HEK293 (cell line): ENCODE data around the gene HPSE.

Source experiments
- AEBP2 ChIP-seq: fragments of 450-650 bp; formaldehyde crosslinking; IDR thresholded peaks from 2 replicates; pipeline ENCODE4 v1.5.1; 2016; ENCODE audit warnings: missing biosample characterization, missing genetic modification characterization, borderline replicate concordance
- BCL11A ChIP-seq: fragments of 450-650 bp; formaldehyde crosslinking; IDR thresholded peaks from 2 replicates; pipeline ENCODE4 v1.5.1; 2016; ENCODE audit warnings: low read depth, missing biosample characterization, missing genetic modification characterization
- GFI1B ChIP-seq: fragments of 450-650 bp; formaldehyde crosslinking; IDR thresholded peaks from 2 replicates; pipeline ENCODE4 v1.5.1; 2016; ENCODE audit warnings: missing biosample characterization, missing genetic modification characterization
- MEIS1 ChIP-seq: sonication (generic); formaldehyde crosslinking; IDR thresholded peaks from 2 replicates; pipeline ENCODE4 v1.8.1; 2022; ENCODE audit warnings: missing genetic modification reagents, mild to moderate bottlenecking, borderline replicate concordance
- MZF1 ChIP-seq: fragments of 450-650 bp; formaldehyde crosslinking; IDR thresholded peaks from 2 replicates; pipeline ENCODE4 v1.5.1; 2017; ENCODE audit warnings: missing biosample characterization, missing genetic modification characterization, borderline replicate concordance
- REPIN1 ChIP-seq: fragments of 450-650 bp; formaldehyde crosslinking; IDR thresholded peaks from 2 replicates; pipeline ENCODE4 v1.5.1; 2017; ENCODE audit warnings: missing biosample characterization, missing genetic modification characterization, low read depth
- YY1 ChIP-seq: fragments of 450-650 bp; formaldehyde crosslinking; IDR thresholded peaks from 2 replicates; pipeline ENCODE4 v1.5.1; 2018; ENCODE audit warnings: missing biosample characterization, missing genetic modification characterization
- ZIC2 ChIP-seq: fragments of 450-650 bp; formaldehyde crosslinking; IDR thresholded peaks from 2 replicates; pipeline ENCODE4 v1.5.1; 2016; ENCODE audit warnings: missing biosample characterization, missing genetic modification characterization
- ZNF157 ChIP-seq: fragments of 450-650 bp; formaldehyde crosslinking; IDR thresholded peaks from 2 replicates; pipeline ENCODE4 v1.5.1; 2016; ENCODE audit warnings: missing biosample characterization, missing genetic modification characterization
- ZNF175 ChIP-seq: fragments of 450-650 bp; formaldehyde crosslinking; IDR thresholded peaks from 2 replicates; pipeline ENCODE4 v1.5.1; 2016; ENCODE audit warnings: missing biosample characterization, missing genetic modification characterization
- ZNF2 ChIP-seq: fragments of 450-650 bp; formaldehyde crosslinking; IDR thresholded peaks from 2 replicates; pipeline ENCODE4 v1.5.1; 2016; ENCODE audit warnings: missing biosample characterization, missing genetic modification characterization
- ZNF211 ChIP-seq: fragments of 450-650 bp; formaldehyde crosslinking; IDR thresholded peaks from 2 replicates; pipeline ENCODE4 v1.5.1; 2016; ENCODE audit warnings: low read depth, missing biosample characterization, missing genetic modification characterization
- ZNF239 ChIP-seq: fragments of 450-650 bp; formaldehyde crosslinking; IDR thresholded peaks from 2 replicates; pipeline ENCODE4 v1.5.1; 2016; ENCODE audit warnings: missing biosample characterization, missing genetic modification characterization
- ZNF248 ChIP-seq: fragments of 450-650 bp; formaldehyde crosslinking; IDR thresholded peaks from 2 replicates; pipeline ENCODE4 v1.5.1; 2017; ENCODE audit warnings: missing biosample characterization, missing genetic modification characterization
- ZNF292 ChIP-seq: fragments of 450-650 bp; formaldehyde crosslinking; IDR thresholded peaks from 2 replicates; pipeline ENCODE4 v1.5.1; 2016; ENCODE audit warnings: low read depth, missing biosample characterization, missing genetic modification characterization, borderline replicate concordance
- ZNF341 ChIP-seq: fragments of 450-650 bp; formaldehyde crosslinking; IDR thresholded peaks from 2 replicates; pipeline ENCODE4; 2016; ENCODE audit warnings: low read depth, missing biosample characterization, missing genetic modification characterization
- ZNF362 ChIP-seq: fragments of 450-650 bp; formaldehyde crosslinking; IDR thresholded peaks from 2 replicates; pipeline ENCODE4 v1.5.1; 2016; ENCODE audit warnings: missing biosample characterization, missing genetic modification characterization
- ZNF394 ChIP-seq: fragments of 450-650 bp; formaldehyde crosslinking; IDR thresholded peaks from 2 replicates; pipeline ENCODE4 v1.5.1; 2016; ENCODE audit warnings: missing biosample characterization, missing genetic modification characterization, mild to moderate bottlenecking, moderate library complexity, borderline replicate concordance
- ZNF473 ChIP-seq: fragments of 450-650 bp; formaldehyde crosslinking; IDR thresholded peaks from 2 replicates; pipeline ENCODE4 v1.5.1; 2017; ENCODE audit warnings: missing biosample characterization, missing genetic modification characterization
- ZNF501 ChIP-seq: fragments of 450-650 bp; formaldehyde crosslinking; IDR thresholded peaks from 2 replicates; pipeline ENCODE4 v1.5.1; 2016; ENCODE audit warnings: missing biosample characterization, missing genetic modification characterization
- ZNF529 ChIP-seq: fragments of 450-650 bp; formaldehyde crosslinking; IDR thresholded peaks from 2 replicates; pipeline ENCODE4 v1.5.1; 2017; ENCODE audit warnings: missing genetic modification characterization, missing biosample characterization; ENCODE audit not compliant: insufficient replicate concordance
- ZNF549 ChIP-seq: fragments of 450-650 bp; IDR thresholded peaks from 2 replicates; pipeline ENCODE4 v1.5.1; 2018; ENCODE audit warnings: missing biosample characterization, missing genetic modification characterization, mild to moderate bottlenecking, inconsistent platforms, moderate library complexity
- ZNF561 ChIP-seq: fragments of 450-650 bp; IDR thresholded peaks from 2 replicates; pipeline ENCODE4 v1.5.1; 2018; ENCODE audit warnings: missing biosample characterization, missing genetic modification characterization, borderline replicate concordance
- ZNF571 ChIP-seq: fragments of 450-650 bp; formaldehyde crosslinking; IDR thresholded peaks from 2 replicates; pipeline ENCODE4 v1.5.0; 2017; ENCODE audit warnings: missing biosample characterization, missing genetic modification characterization
- ZNF621 ChIP-seq: fragments of 450-650 bp; formaldehyde crosslinking; IDR thresholded peaks from 2 replicates; pipeline ENCODE4 v1.5.1; 2017; ENCODE audit warnings: missing biosample characterization, missing genetic modification characterization
- ZNF623 ChIP-seq: fragments of 450-650 bp; formaldehyde crosslinking; IDR thresholded peaks from 2 replicates; pipeline ENCODE4 v1.5.1; 2016; ENCODE audit warnings: missing biosample characterization, missing genetic modification characterization
- ZNF664 ChIP-seq: fragments of 450-650 bp; formaldehyde crosslinking; IDR thresholded peaks from 2 replicates; pipeline ENCODE4 v1.5.1; 2016; ENCODE audit warnings: missing biosample characterization, missing genetic modification characterization
- ZNF670 ChIP-seq: fragments of 450-650 bp; formaldehyde crosslinking; IDR thresholded peaks from 2 replicates; pipeline ENCODE4 v1.5.1; 2016; ENCODE audit warnings: missing biosample characterization, missing genetic modification characterization, low read depth
- ZNF677 ChIP-seq: fragments of 450-650 bp; IDR thresholded peaks from 2 replicates; pipeline ENCODE4 v1.5.0; 2018; ENCODE audit warnings: missing biosample characterization, mild to moderate bottlenecking, missing genetic modification characterization, moderate library complexity
- ZNF747 ChIP-seq: fragments of 450-650 bp; formaldehyde crosslinking; IDR thresholded peaks from 2 replicates; pipeline ENCODE4 v1.5.1; 2016; ENCODE audit warnings: missing biosample characterization, missing genetic modification characterization
- ZNF76 ChIP-seq: fragments of 450-650 bp; formaldehyde crosslinking; IDR thresholded peaks from 2 replicates; pipeline ENCODE4; 2016; ENCODE audit warnings: low read depth, missing biosample characterization, missing genetic modification characterization, borderline replicate concordance
- ZNF776 ChIP-seq: fragments of 450-650 bp; formaldehyde crosslinking; IDR thresholded peaks from 2 replicates; pipeline ENCODE4 v1.5.0; 2017; ENCODE audit warnings: missing biosample characterization, missing genetic modification characterization, borderline replicate concordance
- ZNF792 ChIP-seq: fragments of 450-650 bp; formaldehyde crosslinking; IDR thresholded peaks from 2 replicates; pipeline ENCODE4 v1.5.1; 2016; ENCODE audit warnings: missing biosample characterization, missing genetic modification characterization
- ZXDB ChIP-seq: fragments of 450-650 bp; formaldehyde crosslinking; IDR thresholded peaks from 2 replicates; pipeline ENCODE4 v1.5.1; 2016; ENCODE audit warnings: missing biosample characterization, missing genetic modification characterization
- TF ChIP-seq, protein P1 (sequence below): fragments of 450-650 bp; formaldehyde crosslinking; IDR thresholded peaks from 2 replicates; pipeline ENCODE4 v1.5.1; 2016; ENCODE audit warnings: missing biosample characterization, missing genetic modification characterization
- TF ChIP-seq, protein P2 (sequence below): fragments of 450-650 bp; formaldehyde crosslinking; IDR thresholded peaks from 2 replicates; pipeline ENCODE4 v1.5.1; 2016; ENCODE audit warnings: missing biosample characterization, missing genetic modification characterization

HPSE gene

GRCh38 chr4:83255584-83255983, 79.1 kb downstream of the HPSE start (continued):
- TF ChIP-seq ZIC2 (no peak), ZNF529 (tag by site-specific recombination) (no peak), AEBP2 (tag by site-specific recombination) (no peak), ZNF175 (tag by site-specific recombination) (no peak), ZNF571 (tag by site-specific recombination) (no peak), REPIN1 (no peak), ZNF248 (tag by site-specific recombination) (no peak), ZNF621 (tag by site-specific recombination) (no peak), ZNF362 (no peak), ZNF2 (tag by site-specific recombination) (no peak), ZNF341 (tag by site-specific recombination) (no peak), ZNF792 (tag by site-specific recombination) (no peak), ZNF747 (tag by site-specific recombination) (no peak), GFI1B (tag by site-specific recombination) (no peak), ZNF473 (tag by site-specific recombination) (no peak), ZNF76 (tag by site-specific recombination) (no peak), ZXDB (tag by site-specific recombination) (peak; percentile 48; the same call in 1 of the 2 replicates), ZNF292 (tag by site-specific recombination) (no peak), ZNF677 (no peak), ZNF623 (tag by site-specific recombination) (no peak), ZNF549 (tag by site-specific recombination) (no peak), BCL11A (tag by site-specific recombination) (peak; percentile 69; the same call in 1 of the 2 replicates), ZNF157 (tag by site-specific recombination) (no peak), MEIS1 (CRISPR knock-in tag) (peak; percentile 70; the same call in 1 of the 2 replicates), ZNF211 (no peak), ZNF776 (tag by site-specific recombination) (no peak), ZNF664 (no peak), YY1 (tag by site-specific recombination) (no peak), ZNF394 (tag by site-specific recombination) (no peak), ZNF501 (tag by site-specific recombination) (no peak), ZNF561 (tag by site-specific recombination) (0 out of 2 replicates have a peak, but pooled peaks have one; percentile 16), MZF1 (tag by site-specific recombination) (no peak), ZNF670 (no peak), ZNF239 (tag by site-specific recombination) (no peak)
- TF ChIP-seq, protein P1, sequence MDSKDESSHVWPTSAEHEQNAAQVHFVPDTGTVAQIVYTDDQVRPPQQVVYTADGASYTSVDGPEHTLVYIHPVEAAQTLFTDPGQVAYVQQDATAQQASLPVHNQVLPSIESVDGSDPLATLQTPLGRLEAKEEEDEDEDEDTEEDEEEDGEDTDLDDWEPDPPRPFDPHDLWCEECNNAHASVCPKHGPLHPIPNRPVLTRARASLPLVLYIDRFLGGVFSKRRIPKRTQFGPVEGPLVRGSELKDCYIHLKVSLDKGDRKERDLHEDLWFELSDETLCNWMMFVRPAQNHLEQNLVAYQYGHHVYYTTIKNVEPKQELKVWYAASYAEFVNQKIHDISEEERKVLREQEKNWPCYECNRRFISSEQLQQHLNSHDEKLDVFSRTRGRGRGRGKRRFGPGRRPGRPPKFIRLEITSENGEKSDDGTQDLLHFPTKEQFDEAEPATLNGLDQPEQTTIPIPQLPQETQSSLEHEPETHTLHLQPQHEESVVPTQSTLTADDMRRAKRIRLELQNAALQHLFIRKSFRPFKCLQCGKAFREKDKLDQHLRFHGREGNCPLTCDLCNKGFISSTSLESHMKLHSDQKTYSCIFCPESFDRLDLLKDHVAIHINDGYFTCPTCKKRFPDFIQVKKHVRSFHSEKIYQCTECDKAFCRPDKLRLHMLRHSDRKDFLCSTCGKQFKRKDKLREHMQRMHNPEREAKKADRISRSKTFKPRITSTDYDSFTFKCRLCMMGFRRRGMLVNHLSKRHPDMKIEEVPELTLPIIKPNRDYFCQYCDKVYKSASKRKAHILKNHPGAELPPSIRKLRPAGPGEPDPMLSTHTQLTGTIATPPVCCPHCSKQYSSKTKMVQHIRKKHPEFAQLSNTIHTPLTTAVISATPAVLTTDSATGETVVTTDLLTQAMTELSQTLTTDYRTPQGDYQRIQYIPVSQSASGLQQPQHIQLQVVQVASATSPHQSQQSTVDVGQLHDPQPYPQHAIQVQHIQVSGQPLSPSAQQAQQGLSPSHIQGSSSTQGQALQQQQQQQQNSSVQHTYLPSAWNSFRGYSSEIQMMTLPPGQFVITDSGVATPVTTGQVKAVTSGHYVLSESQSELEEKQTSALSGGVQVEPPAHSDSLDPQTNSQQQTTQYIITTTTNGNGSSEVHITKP (tag by site-specific recombination), result no peak
- TF ChIP-seq, protein P2, sequence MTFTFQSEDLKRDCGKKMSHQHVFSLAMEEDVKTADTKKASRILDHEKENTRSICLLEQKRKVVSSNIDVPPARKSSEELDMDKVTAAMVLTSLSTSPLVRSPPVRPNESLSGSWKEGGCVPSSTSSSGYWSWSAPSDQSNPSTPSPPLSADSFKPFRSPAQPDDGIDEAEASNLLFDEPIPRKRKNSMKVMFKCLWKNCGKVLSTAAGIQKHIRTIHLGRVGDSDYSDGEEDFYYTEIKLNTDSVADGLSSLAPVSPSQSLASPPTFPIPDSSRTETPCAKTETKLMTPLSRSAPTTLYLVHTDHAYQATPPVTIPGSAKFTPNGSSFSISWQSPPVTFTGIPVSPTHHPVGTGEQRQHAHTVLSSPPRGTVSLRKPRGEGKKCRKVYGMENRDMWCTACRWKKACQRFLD (tag by site-specific recombination), result no peak
